GM19438 (cell line): ENCODE results near the gene MRFAP1.
"Not testable (repeated sequence)": the region's sequence is repeated elsewhere in the genome, so short reads cannot be mapped to it uniquely, and the experiment has no call there.

ENCODE experiments used
- ATAC-seq: cut with Tn5 transposase; IDR thresholded peaks from one replicate; pipeline ENCODE4 v1.9.1; 2021; ENCODE audit warnings: low read depth; ENCODE audit not compliant: unreplicated experiment

Gene MRFAP1

GRCh38 chr4:6662591-6662990 is 22.1 kb downstream of the MRFAP1 start:
- ATAC-seq = no peak

GRCh38 chr4:6663596-6664393 is 23.3 kb downstream of the MRFAP1 start:
- no peak for ATAC-seq

- ATAC-seq = no peak
Measured at GRCh38 chr4:6665320-6665654, 24.8 kb downstream of the MRFAP1 start.

- ATAC-seq = no peak
Measured at GRCh38 chr4:6668391-6668790, 27.9 kb downstream of the MRFAP1 start.

- no peak for ATAC-seq
Measured at GRCh38 chr4:6671648-6672047, 31.2 kb downstream of the MRFAP1 start.

GRCh38 chr4:6672131-6672530 is 31.6 kb downstream of the MRFAP1 start:
- ATAC-seq = no peak

- ATAC-seq = not testable (repeated sequence)
Measured at GRCh38 chr4:6672541-6673190, 32.2 kb downstream of the MRFAP1 start.

GRCh38 chr4:6673191-6673659 is 32.7 kb downstream of the MRFAP1 start:
- ATAC-seq = not testable (repeated sequence)

GRCh38 chr4:6673660-6674499 is 33.4 kb downstream of the MRFAP1 start:
- peak; percentile 64 for ATAC-seq

- ATAC-seq = peak; percentile 47
Measured at GRCh38 chr4:6674500-6675149, 34.1 kb downstream of the MRFAP1 start.

- no peak for ATAC-seq
Measured at GRCh38 chr4:6676722-6677558, 36.5 kb downstream of the MRFAP1 start.

GRCh38 chr4:6680372-6681034 is 40.0 kb downstream of the MRFAP1 start:
- no peak for ATAC-seq

GRCh38 chr4:6681191-6681590 is 40.7 kb downstream of the MRFAP1 start:
- no peak for ATAC-seq

GRCh38 chr4:6682862-6683590 is 42.5 kb downstream of the MRFAP1 start:
- no peak for ATAC-seq

- ATAC-seq = no peak
Measured at GRCh38 chr4:6684656-6685055, 44.2 kb downstream of the MRFAP1 start.

GRCh38 chr4:6686104-6686787 is 45.8 kb downstream of the MRFAP1 start:
- no peak for ATAC-seq

GRCh38 chr4:6687947-6688878 is 47.7 kb downstream of the MRFAP1 start:
- no peak for ATAC-seq
